ENCODE data around the gene SHF.

DNA sequence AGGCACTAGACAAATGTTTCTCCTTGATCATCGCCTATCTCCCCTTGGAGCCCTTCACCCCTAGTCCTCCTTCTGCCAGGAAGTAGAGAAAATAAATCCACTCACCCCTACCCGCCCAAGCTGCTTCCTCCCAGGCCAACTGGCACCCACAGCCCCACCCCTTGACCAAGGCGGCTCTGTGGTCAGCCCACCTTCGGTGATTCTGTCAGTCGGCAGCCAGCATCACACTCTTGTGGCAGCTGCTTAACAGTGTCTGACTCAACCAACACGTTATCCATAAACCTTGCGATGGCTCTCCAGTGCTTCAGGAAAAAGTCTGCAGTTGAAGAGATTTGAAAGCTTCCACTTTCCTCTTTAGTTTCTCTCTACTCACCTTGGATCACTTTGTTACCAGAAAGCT lies 7.6 kb downstream of the SHF start:
- TF ChIP-seq, protein P1, sequence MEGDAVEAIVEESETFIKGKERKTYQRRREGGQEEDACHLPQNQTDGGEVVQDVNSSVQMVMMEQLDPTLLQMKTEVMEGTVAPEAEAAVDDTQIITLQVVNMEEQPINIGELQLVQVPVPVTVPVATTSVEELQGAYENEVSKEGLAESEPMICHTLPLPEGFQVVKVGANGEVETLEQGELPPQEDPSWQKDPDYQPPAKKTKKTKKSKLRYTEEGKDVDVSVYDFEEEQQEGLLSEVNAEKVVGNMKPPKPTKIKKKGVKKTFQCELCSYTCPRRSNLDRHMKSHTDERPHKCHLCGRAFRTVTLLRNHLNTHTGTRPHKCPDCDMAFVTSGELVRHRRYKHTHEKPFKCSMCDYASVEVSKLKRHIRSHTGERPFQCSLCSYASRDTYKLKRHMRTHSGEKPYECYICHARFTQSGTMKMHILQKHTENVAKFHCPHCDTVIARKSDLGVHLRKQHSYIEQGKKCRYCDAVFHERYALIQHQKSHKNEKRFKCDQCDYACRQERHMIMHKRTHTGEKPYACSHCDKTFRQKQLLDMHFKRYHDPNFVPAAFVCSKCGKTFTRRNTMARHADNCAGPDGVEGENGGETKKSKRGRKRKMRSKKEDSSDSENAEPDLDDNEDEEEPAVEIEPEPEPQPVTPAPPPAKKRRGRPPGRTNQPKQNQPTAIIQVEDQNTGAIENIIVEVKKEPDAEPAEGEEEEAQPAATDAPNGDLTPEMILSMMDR (conservative IDR thresholded peaks at IDR 0.05; ENCODE audit: low read length): 0 out of 2 replicates have a peak, but pooled peaks have one; percentile 11
- TF ChIP-seq EZH2phosphoT487 (IDR thresholded peaks at IDR 0.05; ENCODE audit: borderline replicate concordance): no peak

Data from Loucy (cell line).